Duodenal mucosa (tissue), 2 donors: ENCODE measurements around the gene RASSF7.

ENCODE experiments used
- H3K27ac ChIP-seq: one replicate; pipeline ENCODE4 v1.7.0; 2013; ENCODE audit warnings: low read depth, low read length
- H3K27me3 ChIP-seq, 2 donors: one replicate each; pipeline ENCODE4 v1.7.0; 2013; ENCODE audit warnings: low read length in 2 of 2, control low read depth in 1 of 2; ENCODE audit not compliant: insufficient read depth in 2 of 2, control insufficient read depth in 1 of 2
- H3K36me3 ChIP-seq, 2 donors: one replicate each; pipeline ENCODE4 v1.7.0; 2013; ENCODE audit warnings: low read length in 2 of 2, control low read depth in 1 of 2; ENCODE audit not compliant: insufficient read depth in 2 of 2, control insufficient read depth in 1 of 2
- H3K4me1 ChIP-seq, 2 donors: one replicate each; pipeline ENCODE4 v1.7.0; 2013; ENCODE audit warnings: low read length in 2 of 2, control low read depth in 1 of 2; ENCODE audit not compliant: insufficient read depth in 2 of 2, control insufficient read depth in 1 of 2
- H3K4me3 ChIP-seq, 2 donors: one replicate each; pipeline ENCODE4 v1.7.0; 2013; ENCODE audit warnings: low read length in 2 of 2, low read depth in 1 of 2
- H3K9ac ChIP-seq, 2 donors: one replicate each; pipeline ENCODE4 v1.7.0; 2013; ENCODE audit warnings: low read length in 2 of 2, low read depth in 1 of 2
- H3K9me3 ChIP-seq, 2 donors: one replicate each; pipeline ENCODE4 v1.7.0; 2013; ENCODE audit warnings: low read length in 2 of 2, control low read depth in 1 of 2; ENCODE audit not compliant: control insufficient read depth in 1 of 2

Gene RASSF7

DNA sequence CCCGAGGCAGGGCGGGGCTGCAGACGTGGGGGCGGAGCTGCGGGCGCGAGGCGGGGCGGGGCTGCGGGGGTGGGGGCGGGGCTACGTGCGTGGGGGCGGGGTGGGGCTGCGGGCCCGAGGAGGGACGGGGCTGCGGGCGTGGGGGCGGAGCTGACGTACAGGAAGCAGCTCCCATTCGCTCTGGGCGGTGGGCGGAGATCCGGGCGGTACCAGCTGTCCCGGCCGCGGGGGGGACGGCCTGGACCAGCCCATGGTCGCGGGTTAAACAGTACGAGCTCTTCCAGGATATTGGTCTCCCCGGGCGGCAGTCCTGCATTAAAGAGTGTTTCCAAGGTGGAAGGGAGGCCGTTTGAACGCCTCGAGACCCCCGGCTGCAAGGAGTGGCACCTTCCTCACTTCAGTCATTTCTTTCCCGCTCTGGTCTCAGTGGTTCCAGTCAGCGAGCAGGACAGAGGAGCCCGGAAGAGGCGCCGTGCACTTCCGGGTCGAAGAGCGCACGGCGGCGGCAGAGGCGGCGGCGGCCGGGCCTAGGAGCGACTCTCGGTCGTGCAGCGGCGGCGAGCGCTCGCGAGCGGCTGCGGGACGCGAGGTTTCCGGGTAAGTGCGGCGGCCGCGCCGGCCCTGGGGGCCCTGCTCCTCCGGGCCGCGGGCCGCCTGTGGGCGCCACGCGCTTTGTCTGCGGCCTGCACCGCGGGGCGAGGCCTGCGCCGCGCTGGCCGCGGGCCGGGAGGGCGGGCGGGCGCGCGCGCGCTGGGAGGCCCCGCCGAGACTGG, 15.4 kb downstream of the RASSF7 start, which contains the start of gene PHRF1:
TSS of gene PHRF1 (plus strand) at position 475 of the 773 bp plus-strand sequence. CDS start 5,043 bp downstream, outside the sequence.
- Histone ChIP-seq H3K9ac (peak within 1 kb of the TSS; percentile 90 to 91), H3K27ac (peak within 1 kb of the TSS; percentile 97), H3K36me3 (no peaks in the 10 kb centered on the region), H3K4me3 (peak within 1 kb of the TSS; percentile 92 to 97), H3K27me3 (peaks cover 0 to 7% of the 10 kb centered on the region in 2 donors), H3K9me3 (no peaks in the 10 kb centered on the region), H3K4me1 (peaks cover 38 to 46% of the 10 kb centered on the region in 2 donors)

DNA sequence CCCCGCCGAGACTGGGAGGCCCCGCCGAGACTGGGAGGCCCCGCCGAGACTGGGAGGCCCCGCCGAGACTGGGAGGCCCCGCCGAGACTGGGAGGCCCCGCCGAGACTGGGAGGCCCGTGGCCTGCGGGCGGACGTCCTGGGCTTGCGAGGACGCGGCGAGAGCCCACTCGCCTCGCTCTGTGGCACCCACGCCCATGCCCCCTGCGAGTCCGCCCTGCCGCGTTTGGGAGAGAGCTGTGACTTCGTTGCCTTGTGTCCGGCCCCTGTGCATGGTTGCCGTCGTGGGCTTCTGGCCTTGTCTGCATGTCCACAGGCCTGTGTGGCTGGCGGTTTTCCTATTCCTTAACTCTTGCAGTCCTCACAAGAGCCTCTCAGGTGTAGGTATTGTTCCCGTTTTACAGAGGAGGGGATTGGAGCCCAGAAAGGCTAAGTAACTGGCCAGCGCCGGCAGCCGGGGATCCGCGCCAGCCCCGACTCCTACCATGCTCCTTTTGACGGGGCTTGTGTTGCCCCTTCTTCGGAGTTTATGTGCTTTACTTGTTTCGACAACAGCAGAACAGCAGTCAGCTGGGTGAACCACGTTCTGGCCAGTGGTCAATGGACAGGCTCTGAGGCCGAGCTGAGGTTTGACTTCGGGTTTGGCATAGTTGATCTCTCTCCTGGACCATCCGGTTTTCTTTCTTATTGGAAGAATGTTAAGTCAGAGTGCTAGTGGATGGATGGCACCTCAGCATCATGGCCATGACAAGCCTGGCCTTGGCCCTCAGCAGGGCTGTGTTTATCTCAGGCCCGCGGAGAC, 16.2 kb downstream of the RASSF7 start:
- Histone ChIP-seq H3K4me3 (peak overlapping the region; percentile 92 to 97), H3K36me3 (peaks cover 0 to 8% of the 10 kb centered on the region in 2 donors), H3K27me3 (peaks cover 0 to 7% of the 10 kb centered on the region in 2 donors), H3K27ac (peak overlapping the region; percentile 51), H3K9ac (peak overlapping the region; percentile 79 to 91), H3K9me3 (no peaks in the 10 kb centered on the region), H3K4me1 (peaks cover 38 to 46% of the 10 kb centered on the region in 2 donors)

DNA sequence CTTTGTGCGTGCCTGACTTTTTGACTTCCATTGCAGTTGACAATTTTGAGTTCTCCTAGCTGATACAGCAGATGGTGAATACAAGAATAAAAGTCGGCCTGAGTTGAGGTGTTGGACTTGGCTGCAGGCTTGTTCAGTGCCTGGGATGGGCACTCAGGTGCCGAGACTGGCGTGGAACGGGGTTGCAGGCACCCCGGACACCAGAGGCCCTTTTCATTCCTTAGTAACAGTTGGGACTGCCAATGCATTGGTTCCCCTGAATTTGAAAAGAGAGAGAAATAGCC, 16.8 kb downstream of the RASSF7 start:
- Histone ChIP-seq H3K27me3 (peaks cover 0 to 7% of the 10 kb centered on the region in 2 donors), H3K9ac (peak overlapping the region; percentile 79 to 91), H3K36me3 (peaks cover 0 to 11% of the 10 kb centered on the region in 2 donors), H3K27ac (no peak overlapping the region), H3K4me3 (peak overlapping the region; percentile 92 to 97), H3K4me1 (peaks cover 38 to 46% of the 10 kb centered on the region in 2 donors), H3K9me3 (no peaks in the 10 kb centered on the region)

DNA sequence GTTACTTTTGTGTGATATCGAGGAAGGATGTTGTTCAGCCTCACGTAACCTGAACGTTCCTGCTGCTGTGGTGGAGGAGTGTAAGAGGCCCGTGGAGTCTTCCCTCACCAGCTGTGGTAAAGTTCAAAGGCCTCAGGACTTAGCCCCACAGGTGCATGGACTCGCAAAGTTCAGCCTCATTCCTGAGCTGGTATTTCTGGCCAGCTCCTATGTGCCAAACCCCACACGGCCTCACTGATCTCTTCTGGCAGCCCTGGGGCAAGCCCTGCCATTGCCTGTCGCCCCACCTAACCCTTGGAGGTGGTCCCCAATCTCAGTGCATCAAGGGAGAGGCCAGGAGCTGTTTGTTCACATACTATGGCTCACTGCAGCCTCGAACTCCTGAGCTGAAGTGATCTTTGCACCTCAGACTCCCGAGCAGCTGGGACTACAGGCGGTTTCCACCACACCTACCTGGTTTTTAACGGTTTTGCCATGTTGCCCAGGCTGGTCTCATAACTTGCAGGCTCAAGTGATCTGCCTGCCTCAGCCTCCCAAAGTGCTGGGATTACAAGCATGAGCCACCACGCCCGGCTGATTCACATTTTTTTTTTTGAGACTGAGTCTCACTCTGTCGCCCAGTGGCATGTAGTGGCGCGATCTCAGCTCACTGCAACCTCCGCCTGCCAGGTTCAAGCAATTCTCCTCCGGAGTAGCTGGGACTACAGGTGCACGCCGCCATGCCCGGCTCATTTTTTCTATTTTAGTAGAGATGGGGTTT, 17.7 kb downstream of the RASSF7 start:
- Histone ChIP-seq H3K4me3 (peak overlapping the region; percentile 92 to 97), H3K36me3 (peaks cover 3 to 18% of the 10 kb centered on the region in 2 donors), H3K9me3 (no peaks in the 10 kb centered on the region), H3K27me3 (peaks cover 0 to 7% of the 10 kb centered on the region in 2 donors), H3K9ac (peak overlapping the region in 1 of 2 donors; percentile 91), H3K27ac (no peak overlapping the region), H3K4me1 (peaks cover 38 to 46% of the 10 kb centered on the region in 2 donors)

DNA sequence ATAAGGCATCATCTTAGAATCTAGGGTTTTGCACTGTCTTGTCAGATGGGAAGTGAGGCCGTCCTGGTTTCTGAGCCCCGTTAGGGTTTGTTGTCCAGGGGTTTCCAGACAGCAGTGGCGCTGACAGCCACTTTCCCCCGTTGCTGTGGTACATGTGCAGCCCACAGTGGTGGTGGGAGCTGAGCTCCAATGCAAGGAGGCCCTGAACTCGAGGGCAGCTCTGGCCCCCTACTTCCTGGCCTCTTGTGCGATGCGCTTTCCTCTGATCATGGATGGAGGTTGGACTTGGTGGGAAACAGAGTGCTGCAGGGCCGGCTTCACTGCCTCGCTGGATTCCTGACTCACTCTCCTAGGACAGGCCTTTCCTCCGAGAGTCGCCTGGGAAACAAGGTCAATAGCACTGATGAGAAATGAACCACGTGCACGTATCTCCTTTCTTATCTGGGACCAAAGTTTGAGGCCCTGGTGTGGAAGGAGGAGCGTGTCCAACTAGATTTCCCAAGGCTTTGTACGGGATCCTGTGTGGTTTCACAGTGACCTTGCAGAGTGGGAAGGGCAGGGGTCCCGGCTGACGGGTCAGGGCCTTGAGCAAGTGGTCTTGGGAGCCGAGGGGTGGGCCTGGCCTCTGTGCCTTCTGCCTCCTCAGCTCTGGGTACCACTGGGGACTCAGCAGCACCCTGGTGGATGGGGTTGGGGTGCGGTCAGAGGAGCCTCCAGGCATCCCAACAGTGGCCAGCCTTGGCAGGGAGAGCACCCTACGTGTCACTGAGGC, 19.2 kb downstream of the RASSF7 start:
- peaks cover 35 to 43% of the 10 kb centered on the region in 2 donors for H3K4me1 ChIP-seq

DNA sequence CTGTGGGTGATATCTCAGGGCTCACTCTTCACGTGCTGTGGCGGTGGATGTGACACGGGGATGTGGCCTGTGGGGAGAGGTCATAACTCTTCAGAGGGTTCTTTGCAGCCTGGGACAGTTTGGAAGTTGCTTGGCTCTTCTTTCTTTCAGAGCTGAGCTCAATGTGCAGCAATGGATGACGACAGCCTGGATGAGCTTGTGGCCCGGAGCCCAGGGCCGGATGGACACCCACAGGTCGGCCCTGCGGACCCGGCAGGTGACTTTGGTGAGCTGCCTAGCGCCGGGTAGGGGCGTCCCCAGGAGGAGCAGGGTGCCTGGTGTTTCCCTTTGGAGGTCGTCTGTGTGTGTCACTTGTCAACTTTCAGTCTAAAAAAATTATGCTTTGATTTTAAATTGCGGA, 20.6 kb downstream of the RASSF7 start:
- Histone ChIP-seq H3K9me3 (no peaks in the 10 kb centered on the region), H3K36me3 (peaks cover 15 to 33% of the 10 kb centered on the region in 2 donors), H3K9ac (no peak overlapping the region), H3K27ac (no peak overlapping the region), H3K4me3 (no peak overlapping the region), H3K27me3 (no peaks in the 10 kb centered on the region), H3K4me1 (peaks cover 34 to 37% of the 10 kb centered on the region in 2 donors)

More for the DNA sequence above, 19.2 kb downstream of the RASSF7 start:
- Histone ChIP-seq H3K9ac (peak overlapping the region; percentile 25 to 39), H3K27me3 (peaks cover 0 to 5% of the 10 kb centered on the region in 2 donors), H3K27ac (peak overlapping the region; percentile 73), H3K36me3 (peaks cover 13 to 26% of the 10 kb centered on the region in 2 donors), H3K4me3 (peak overlapping the region; percentile 15 to 21), H3K9me3 (no peaks in the 10 kb centered on the region)

DNA sequence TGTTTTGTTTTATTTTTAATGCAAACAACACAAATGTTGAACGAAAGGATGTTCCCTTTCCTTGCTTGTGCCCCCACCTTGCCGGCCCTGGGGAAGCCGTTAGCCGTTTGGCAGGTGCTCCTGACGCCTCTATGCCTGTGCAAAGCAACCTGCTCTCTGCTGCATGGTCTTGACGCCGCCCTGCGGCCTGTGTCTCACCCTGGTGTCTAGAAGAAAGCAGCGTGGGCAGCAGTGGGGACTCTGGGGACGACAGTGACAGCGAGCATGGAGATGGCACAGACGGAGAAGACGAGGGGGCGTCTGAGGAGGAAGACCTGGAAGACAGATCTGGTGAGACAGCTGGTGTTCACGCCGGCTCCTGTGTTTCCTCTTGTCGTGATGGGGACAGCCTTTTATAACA, 21.0 kb downstream of the RASSF7 start:
- H3K27ac ChIP-seq: no peak overlapping the region
- no peak overlapping the region for H3K4me3 ChIP-seq
- no peak overlapping the region for H3K9ac ChIP-seq
- H3K4me1 ChIP-seq: peaks cover 34 to 41% of the 10 kb centered on the region in 2 donors
- H3K27me3 ChIP-seq: no peaks in the 10 kb centered on the region
- H3K36me3 ChIP-seq: peaks cover 19 to 37% of the 10 kb centered on the region in 2 donors
- no peaks in the 10 kb centered on the region for H3K9me3 ChIP-seq

DNA sequence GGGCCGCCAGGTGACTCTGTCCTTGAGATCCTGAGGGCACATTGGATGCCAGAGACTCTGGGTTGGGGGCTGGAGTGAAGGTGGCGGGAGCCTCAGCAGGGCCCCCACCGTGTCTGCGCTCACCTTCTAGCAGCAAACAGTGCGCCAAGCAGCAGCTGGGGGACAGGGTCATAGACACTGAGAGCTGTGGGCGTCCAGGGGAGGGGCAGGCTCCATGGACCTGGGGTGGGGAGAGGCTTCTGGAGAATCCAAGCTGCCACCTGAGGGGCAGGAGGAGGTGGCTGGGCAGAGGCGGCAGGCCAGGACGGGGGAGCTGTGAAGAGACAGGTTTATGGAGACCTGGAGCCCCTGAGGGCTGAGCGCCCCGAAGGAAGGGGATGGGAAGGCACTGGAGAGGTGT, 23.5 kb downstream of the RASSF7 start:
- Histone ChIP-seq H3K4me3 (no peak overlapping the region), H3K27ac (no peak overlapping the region), H3K27me3 (no peaks in the 10 kb centered on the region), H3K9ac (no peak overlapping the region), H3K4me1 (peaks cover 23 to 32% of the 10 kb centered on the region in 2 donors), H3K36me3 (peaks cover 27 to 59% of the 10 kb centered on the region in 2 donors), H3K9me3 (no peaks in the 10 kb centered on the region)
